Measurements from ENCODE around the gene NDE1. TPM values are rescaled to one million over a fixed set of nuclear protein-coding genes. Genes with fewer than 3 reads are reported as not detected.
"Not testable (repeated sequence)": the region's sequence is repeated elsewhere in the genome, so short reads cannot be mapped to it uniquely, and the experiment has no call there.

Gene NDE1
- total and polyA plus RNA-seq, 2 of the 8 experiments (the other 6 are each of a cell fraction or from before 2014, with no cell fraction given) = 13.3 to 41.3 TPM

- H2BK12ac ChIP-seq (ENCODE audit: low read depth, low read length); H2AK5ac ChIP-seq (ENCODE audit: low read depth, low read length); H3K18ac ChIP-seq (ENCODE audit: extremely low read depth, low read length); H4K20me1 ChIP-seq (replicated peaks in 1 of 2; ENCODE audit: control insufficient read depth in 1 of 2, insufficient read depth in 2 of 2, low read length in 2 of 2); H4K91ac ChIP-seq (replicated peaks; ENCODE audit: insufficient read length, low read length); FAIRE-seq; H3K56ac ChIP-seq (replicated peaks; ENCODE audit: insufficient read length, low read depth, low read length); CTCF ChIA-PET (ENCODE audit: partially characterized antibody); H2BK20ac ChIP-seq (ENCODE audit: low read length); H4K8ac ChIP-seq (ENCODE audit: extremely low read depth, insufficient read depth, low read length); H3K27me3 ChIP-seq (replicated peaks in 1 of 4; ENCODE audit: control insufficient read depth in 3 of 4, extremely low read depth in 1 of 4, insufficient read depth in 3 of 4, low read length in 3 of 4); H3K79me1 ChIP-seq (ENCODE audit: low read depth, low read length); H2BK120ac ChIP-seq (replicated peaks; ENCODE audit: low read depth, low read length); H3K36me3 ChIP-seq (ENCODE audit: control insufficient read depth in 2 of 4, insufficient read depth in 4 of 4, low read length in 3 of 4); POLR2A ChIA-PET (ENCODE audit: partially characterized antibody); H3K27ac ChIP-seq (ENCODE audit: low read depth, low read length); H3K14ac ChIP-seq (ENCODE audit: insufficient read length); H3K4ac ChIP-seq (replicated peaks; ENCODE audit: insufficient read length, low read depth, low read length); H2BK5ac ChIP-seq (ENCODE audit: low read depth, low read length); H3K23me2 ChIP-seq (ENCODE audit: low read depth, low read length); H3K23ac ChIP-seq (ENCODE audit: insufficient read length); H3K9me3 ChIP-seq (ENCODE audit: insufficient read depth in 2 of 2, low read depth in 1 of 2, low read length in 1 of 2); H2BK15ac ChIP-seq (ENCODE audit: low read length); H4K5ac ChIP-seq (ENCODE audit: insufficient read length, low read depth, low read length); H3K4me1 ChIP-seq (replicated peaks in 1 of 4; ENCODE audit: control insufficient read depth in 3 of 4, insufficient read depth in 4 of 4, low read length in 3 of 4): not testable (repeated sequence)
- peak overlapping the region; percentile 81 for H2AFZ ChIP-seq (ENCODE audit: low read length)
- peak in 1 of 2 experiments; percentile 45 for DNase-seq (ENCODE audit: low read depth in 1 of 2, low spot score in 2 of 2)
- H3K9ac ChIP-seq (replicated peaks in 1 of 4; ENCODE audit: extremely low read depth in 1 of 4, low read depth in 3 of 4, low read length in 3 of 4) = peak overlapping the region in 3 of 4 experiments; percentile 4 to 29 (median 15); a peak in 3 of 7 replicates
- H3K4me3 ChIP-seq (ENCODE audit: extremely low read depth in 1 of 4, insufficient read depth in 2 of 4, low read depth in 3 of 4, low read length in 4 of 4) = peak overlapping the region; percentile 32 to 97 (median 84); a peak in 7 of 8 replicates
- peaks cover 0 to 17% of the 10 kb centered on the region in 2 experiments; a peak in 3 of 4 replicates for H3K79me2 ChIP-seq (ENCODE audit: control insufficient read depth in 1 of 2, insufficient read depth in 2 of 2, low read length in 2 of 2)
- WGBS, 2 experiments (ENCODE audit: extremely low coverage in 1 of 2, insufficient coverage in 1 of 2, insufficient read length in 1 of 2, insufficient replicate concordance in 2 of 2, low coverage in 1 of 2, low lambda C conversion rate in 2 of 2, missing lambda C conversion rate in 1 of 2) = 79% methylated on average over 17 of the region's 17 CpGs; no CpG with 5 or more reads in 1 of the 2 experiments
- H3K4me2 ChIP-seq (ENCODE audit: insufficient read depth in 1 of 2, low read depth in 2 of 2, low read length in 2 of 2) = peak overlapping the region; percentile 69 to 96
These were observed 734 bp upstream of the NDE1 start for GRCh38 chr16:15649311-15649710.

Data from H1 (cell line).